ENCODE results near the gene PDZD8.

Gene PDZD8

DNA sequence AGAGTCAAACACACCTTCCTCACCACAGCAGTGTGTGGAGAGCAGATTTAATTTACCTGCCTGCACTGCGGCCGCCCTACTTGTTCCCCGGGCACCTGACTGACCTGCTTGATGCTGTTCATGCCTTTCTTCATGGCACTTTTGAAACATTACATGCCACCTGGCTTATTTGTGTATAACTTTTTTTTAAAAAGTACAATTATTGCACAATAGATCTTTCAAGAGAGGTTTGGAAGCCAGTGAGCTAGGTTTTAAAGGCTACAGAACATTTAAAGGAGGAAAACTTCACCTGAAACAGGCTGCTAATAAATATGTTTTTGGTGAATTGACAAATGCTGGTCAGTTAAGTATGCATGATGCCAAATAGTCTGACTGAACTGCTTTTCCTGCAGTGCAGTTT is 101.3 kb downstream of the PDZD8 start:
- Histone ChIP-seq H3K79me2 (ENCODE audit: low read length) (no peaks in the 10 kb centered on the region), H3K4me2 (ENCODE audit: low read length) (no peak overlapping the region), H3K27ac (ENCODE audit: low read length) (no peak overlapping the region), H3K4me1 (ENCODE audit: low read length) (no peaks in the 10 kb centered on the region), H3K27me3 (ENCODE audit: low read depth, low read length) (no peaks in the 10 kb centered on the region), H2AFZ (ENCODE audit: low read depth, low read length) (no peak overlapping the region), H3K36me3 (replicated peaks; ENCODE audit: low read depth, low read length) (no peaks in the 10 kb centered on the region), H3K9ac (ENCODE audit: low read length) (no peak overlapping the region), H3K4me3 (ENCODE audit: low read length) (no peak overlapping the region), H3K9me3 (ENCODE audit: insufficient read depth, low read length) (no peaks in the 10 kb centered on the region), H4K20me1 (ENCODE audit: insufficient read depth, low read length) (no peaks in the 10 kb centered on the region)
- TF ChIP-seq CTCF (IDR thresholded peaks at IDR 0.05; ENCODE audit: low read depth, low read length): no peak
- no peak for TF ChIP-seq EZH2phosphoT487 (IDR thresholded peaks at IDR 0.05; ENCODE audit: low read depth)

DNA sequence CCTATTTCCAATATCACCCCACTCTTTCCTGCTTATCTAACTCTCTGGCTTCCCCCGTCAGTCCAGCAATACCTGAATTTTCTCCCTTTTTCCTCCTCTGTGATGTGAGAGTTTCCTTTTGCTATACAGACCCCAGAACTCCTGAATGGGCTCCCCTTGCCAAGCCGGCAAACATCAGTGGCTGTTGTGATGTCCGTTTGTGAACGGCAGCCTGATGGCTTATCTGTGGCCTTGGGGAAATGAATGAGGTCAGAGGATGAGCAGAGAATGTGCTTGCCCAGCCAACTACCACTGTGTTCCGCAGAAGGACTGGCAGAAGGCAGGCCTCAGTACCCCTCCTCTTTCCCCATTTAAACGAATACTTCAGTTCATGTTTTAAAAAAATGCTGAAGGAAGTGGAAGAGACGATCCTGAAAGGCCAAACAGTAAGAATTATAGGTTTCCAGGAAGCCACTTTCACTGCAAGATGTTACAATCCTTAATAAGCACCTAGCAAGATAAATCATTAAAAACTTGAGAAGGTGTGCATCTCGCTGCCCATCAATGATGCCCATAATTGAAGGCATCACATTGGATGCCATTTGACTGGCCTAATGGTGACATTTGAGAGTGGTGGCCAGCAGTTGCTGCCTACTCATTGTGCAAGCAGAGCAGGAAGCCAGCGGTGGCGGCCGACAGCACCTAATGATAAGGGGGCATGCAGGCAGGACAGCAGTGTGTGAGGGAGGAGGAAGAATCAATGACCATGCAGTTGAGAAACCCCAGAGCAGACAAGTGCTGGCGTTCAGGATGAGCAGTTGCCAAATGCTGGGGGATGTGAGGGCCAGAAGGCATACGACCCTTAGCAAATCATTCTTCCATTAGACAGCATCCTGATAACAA is 102.8 kb downstream of the PDZD8 start:
- no peak overlapping the region for H3K27ac ChIP-seq (ENCODE audit: low read length)
- no peaks in the 10 kb centered on the region for H4K20me1 ChIP-seq (ENCODE audit: insufficient read depth, low read length)
- H3K9me3 ChIP-seq (ENCODE audit: insufficient read depth, low read length): no peaks in the 10 kb centered on the region
- H3K79me2 ChIP-seq (ENCODE audit: low read length): no peaks in the 10 kb centered on the region
- no peak overlapping the region for H3K9ac ChIP-seq (ENCODE audit: low read length)
- H2AFZ ChIP-seq (ENCODE audit: low read depth, low read length): no peak overlapping the region
- H3K4me2 ChIP-seq (ENCODE audit: low read length): no peak overlapping the region
- H3K4me3 ChIP-seq (ENCODE audit: low read length): no peak overlapping the region
- TF ChIP-seq CTCF (IDR thresholded peaks at IDR 0.05; ENCODE audit: low read depth, low read length) (no peak), EZH2phosphoT487 (IDR thresholded peaks at IDR 0.05; ENCODE audit: low read depth) (no peak)
- H3K27me3 ChIP-seq (ENCODE audit: low read depth, low read length): no peaks in the 10 kb centered on the region
- no peaks in the 10 kb centered on the region for H3K36me3 ChIP-seq (replicated peaks; ENCODE audit: low read depth, low read length)
- no peaks in the 10 kb centered on the region for H3K4me1 ChIP-seq (ENCODE audit: low read length)

GRCh38 chr10:117271427-117271826 is 103.8 kb downstream of the PDZD8 start:
- TF ChIP-seq EZH2phosphoT487 (IDR thresholded peaks at IDR 0.05; ENCODE audit: low read depth): no peak
- TF ChIP-seq CTCF (IDR thresholded peaks at IDR 0.05; ENCODE audit: low read depth, low read length): no peak
- H3K79me2 ChIP-seq (ENCODE audit: low read length): no peaks in the 10 kb centered on the region
- H3K4me3 ChIP-seq (ENCODE audit: low read length): no peak overlapping the region
- H3K9ac ChIP-seq (ENCODE audit: low read length): no peak overlapping the region
- H2AFZ ChIP-seq (ENCODE audit: low read depth, low read length): no peak overlapping the region
- H4K20me1 ChIP-seq (ENCODE audit: insufficient read depth, low read length): no peaks in the 10 kb centered on the region
- no peaks in the 10 kb centered on the region for H3K27me3 ChIP-seq (ENCODE audit: low read depth, low read length)
- H3K36me3 ChIP-seq (replicated peaks; ENCODE audit: low read depth, low read length): no peaks in the 10 kb centered on the region
- no peak overlapping the region for H3K4me2 ChIP-seq (ENCODE audit: low read length)
- no peaks in the 10 kb centered on the region for H3K4me1 ChIP-seq (ENCODE audit: low read length)
- no peak overlapping the region for H3K27ac ChIP-seq (ENCODE audit: low read length)
- H3K9me3 ChIP-seq (ENCODE audit: insufficient read depth, low read length): no peaks in the 10 kb centered on the region

DNA sequence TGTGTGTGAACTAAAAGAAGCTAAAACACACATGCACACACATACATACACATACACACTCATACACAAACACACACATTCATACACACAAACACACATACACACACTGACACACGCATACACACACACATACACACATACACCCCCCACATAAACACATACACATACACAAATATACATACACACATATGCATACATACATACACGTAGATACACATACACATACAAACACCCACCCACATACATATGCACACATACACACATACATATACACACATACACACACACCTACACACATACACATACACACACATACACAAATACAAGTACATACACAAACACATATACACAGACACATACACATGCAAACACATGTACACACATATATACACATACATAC is 106.3 kb downstream of the PDZD8 start:
- TF ChIP-seq EZH2phosphoT487 (IDR thresholded peaks at IDR 0.05; ENCODE audit: low read depth): no peak
- no peak for TF ChIP-seq CTCF (IDR thresholded peaks at IDR 0.05; ENCODE audit: low read depth, low read length)
- Histone ChIP-seq H3K9me3 (ENCODE audit: insufficient read depth, low read length) (no peaks in the 10 kb centered on the region), H3K4me1 (ENCODE audit: low read length) (no peaks in the 10 kb centered on the region)

More for the DNA sequence above, 106.3 kb downstream of the PDZD8 start:
- no peaks in the 10 kb centered on the region for H3K79me2 ChIP-seq (ENCODE audit: low read length)
- H3K4me2 ChIP-seq (ENCODE audit: low read length): no peak overlapping the region
- no peaks in the 10 kb centered on the region for H3K27me3 ChIP-seq (ENCODE audit: low read depth, low read length)
- no peak overlapping the region for H2AFZ ChIP-seq (ENCODE audit: low read depth, low read length)
- H3K36me3 ChIP-seq (replicated peaks; ENCODE audit: low read depth, low read length): no peaks in the 10 kb centered on the region
- H4K20me1 ChIP-seq (ENCODE audit: insufficient read depth, low read length): no peaks in the 10 kb centered on the region
- H3K9ac ChIP-seq (ENCODE audit: low read length): no peak overlapping the region
- no peak overlapping the region for H3K4me3 ChIP-seq (ENCODE audit: low read length)
- no peak overlapping the region for H3K27ac ChIP-seq (ENCODE audit: low read length)
